Right lobe of liver (tissue), 6 donors: Measurements from ENCODE around the gene NUTM1. TPM values are rescaled to one million over a fixed set of nuclear protein-coding genes. Genes with fewer than 3 reads are reported as not detected.

ENCODE experiments used
- ATAC-seq, 4 donors: fragments of 200-7000 bp; cut with Tn5 transposase; one replicate each; pipeline ENCODE4 v1.9.1; 2020; ENCODE audit warnings: mild to moderate bottlenecking in 4 of 4, moderate library complexity in 4 of 4
- DNase-seq, 3 donors: peaks; one replicate each; pipeline ENCODE4 v3.0.0-alpha.2; 2020
- H3K27ac ChIP-seq, 3 donors: fragments of 200-600 bp; one replicate each; pipeline ENCODE4 v1.8.0; 2022
- H3K27me3 ChIP-seq, 2 donors: fragments of 200-600 bp; one replicate each; pipeline ENCODE4 v1.8.0; 2022
- H3K36me3 ChIP-seq, 4 donors: fragments of 200-600 bp; sonication (generic) in 1 of 4; one replicate each; pipeline versions ENCODE4 v1.5.1 to v1.8.0; 2017 to 2022; ENCODE audit warnings: control low read depth in 1 of 4
- H3K4me1 ChIP-seq, 4 donors: fragments of 200-600 bp; sonication (generic) in 1 of 4; one replicate each; pipeline versions ENCODE4 v1.5.1 to v1.8.0; 2017 to 2022; ENCODE audit warnings: control low read depth in 1 of 4
- H3K4me3 ChIP-seq, 3 donors: fragments of 200-600 bp; one replicate each; pipeline ENCODE4 v1.8.0; 2022
- H3K9me3 ChIP-seq, 4 donors: fragments of 200-600 bp; sonication (generic) in 1 of 4; one replicate each; pipeline versions ENCODE4 v1.5.1 to v1.8.0; 2017 to 2022; ENCODE audit warnings: control low read depth in 1 of 4
- POLR2A ChIP-seq: fragments of 450-650 bp; IDR thresholded peaks from one replicate; pipeline ENCODE4 v1.6.1; 2017; ENCODE audit warnings: antibody characterized with exemption, mild to moderate bottlenecking
- WGBS: methylation state at CpG from one replicate; pipeline ENCODE4 v1.1.6; 2018; ENCODE audit warnings: low coverage, low lambda C conversion rate; ENCODE audit not compliant: insufficient coverage; ENCODE audit errors: missing lambda C conversion rate; 5-methylcytosine and 5-hydroxymethylcytosine counted together
- intact Hi-C, 2 donors: fragments of 100-400 bp; cut with DNase I; formaldehyde crosslinking; loops; one replicate each; pipeline versions ENCODE4 v1.11.2 to v1.14.1; 2022
- total RNA-seq, 6 experiments: library from RNA; depleted of rRNA in 2 of 6; stranded (reverse); fragments of >200 nt in 2 of 6; fragmentation: NEBNext Ultra II Directional in 3 of 6; extraction: Animal tissue kit (Norgen Biotek cat#: 25700) in 3 of 6; gene quantifications; one replicate each; pipeline versions ENCODE4 v1.1.0 to v1.2.4, GENCODE V29; 2016 to 2023
- TF ChIP-seq, protein P1 (sequence below), 4 donors: fragments of 200-600 bp in 3 of 4; fragments of 450-650 bp in 1 of 4; IDR thresholded peaks; one replicate each; pipeline versions ENCODE4 v1.5.1 to v1.8.0; 2016 to 2022; ENCODE audit warnings: antibody characterized with exemption in 4 of 4, mild to moderate bottlenecking in 2 of 4
- donor health status: DM: no; HTN: yes; CAD: no.
- donor health status: DM: no; HTN: no; CAD: no.
- donor health status: DM: no; HTN: no; CAD: no.
- donor health status: DM: no; HTN: yes; CAD: no.
- donor health status: DM: no; HTN: yes; CAD: no.

NUTM1 gene
- total RNA-seq, 6 experiments from 2014 or later: not detected

DNA sequence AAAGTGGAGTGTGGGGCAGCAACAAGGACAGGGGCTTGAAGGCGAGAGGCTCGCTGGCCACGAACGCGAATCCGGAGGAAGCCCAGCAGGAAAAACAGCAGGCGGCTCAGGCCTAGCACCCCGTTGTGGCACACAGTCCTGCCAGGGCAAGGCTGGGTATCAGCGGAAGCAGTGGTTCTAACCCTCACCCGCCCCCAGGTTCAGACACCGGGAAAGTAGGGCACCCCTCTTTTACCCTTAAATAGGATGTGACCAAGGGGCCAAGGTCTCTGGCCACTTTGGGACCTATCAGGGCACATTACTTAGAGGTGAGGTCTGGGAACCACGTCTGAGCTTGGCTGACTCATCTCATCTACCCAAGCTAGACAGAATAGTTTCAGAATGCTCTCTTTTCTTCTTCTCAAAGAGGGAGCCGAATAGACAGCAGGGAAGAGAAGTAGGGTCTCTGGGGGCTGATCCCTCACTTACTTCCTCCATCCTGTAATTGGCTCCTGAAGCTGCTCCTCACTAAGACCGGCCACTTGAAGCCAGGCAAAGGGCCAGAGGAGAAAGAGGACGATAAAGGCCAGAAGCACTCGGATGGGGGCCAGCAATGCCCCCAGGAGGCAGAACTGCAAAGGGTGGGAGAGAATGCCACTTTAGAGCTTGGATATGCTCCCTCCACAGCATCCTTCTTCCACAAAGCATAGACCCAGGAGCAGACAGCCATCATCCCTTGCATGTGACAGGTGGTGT is 22.1 kb downstream of the NUTM1 start:
- 70% methylated on average over 8 of the region's 16 CpGs for WGBS
- Histone ChIP-seq H3K4me3 (no peak overlapping the region), H3K9me3 (no peaks in the 10 kb centered on the region), H3K27me3 (no peaks in the 10 kb centered on the region), H3K4me1 (peaks cover 0 to 6% (median 0%) of the 10 kb centered on the region in 4 donors), H3K36me3 (no peaks in the 10 kb centered on the region), H3K27ac (no peak overlapping the region)
- TF ChIP-seq, protein P1, sequence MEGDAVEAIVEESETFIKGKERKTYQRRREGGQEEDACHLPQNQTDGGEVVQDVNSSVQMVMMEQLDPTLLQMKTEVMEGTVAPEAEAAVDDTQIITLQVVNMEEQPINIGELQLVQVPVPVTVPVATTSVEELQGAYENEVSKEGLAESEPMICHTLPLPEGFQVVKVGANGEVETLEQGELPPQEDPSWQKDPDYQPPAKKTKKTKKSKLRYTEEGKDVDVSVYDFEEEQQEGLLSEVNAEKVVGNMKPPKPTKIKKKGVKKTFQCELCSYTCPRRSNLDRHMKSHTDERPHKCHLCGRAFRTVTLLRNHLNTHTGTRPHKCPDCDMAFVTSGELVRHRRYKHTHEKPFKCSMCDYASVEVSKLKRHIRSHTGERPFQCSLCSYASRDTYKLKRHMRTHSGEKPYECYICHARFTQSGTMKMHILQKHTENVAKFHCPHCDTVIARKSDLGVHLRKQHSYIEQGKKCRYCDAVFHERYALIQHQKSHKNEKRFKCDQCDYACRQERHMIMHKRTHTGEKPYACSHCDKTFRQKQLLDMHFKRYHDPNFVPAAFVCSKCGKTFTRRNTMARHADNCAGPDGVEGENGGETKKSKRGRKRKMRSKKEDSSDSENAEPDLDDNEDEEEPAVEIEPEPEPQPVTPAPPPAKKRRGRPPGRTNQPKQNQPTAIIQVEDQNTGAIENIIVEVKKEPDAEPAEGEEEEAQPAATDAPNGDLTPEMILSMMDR (IDR thresholded peaks at IDR 0.05): no peak
- no peak for TF ChIP-seq POLR2A
- ATAC-seq: no peak
- DNase-seq: no peak
- intact Hi-C loops: loop anchor here in 1 of 2 donors (10.0 kb wide), 1 partner anchor 120 kb away; no protein-coding TSS in a partner anchor

DNA sequence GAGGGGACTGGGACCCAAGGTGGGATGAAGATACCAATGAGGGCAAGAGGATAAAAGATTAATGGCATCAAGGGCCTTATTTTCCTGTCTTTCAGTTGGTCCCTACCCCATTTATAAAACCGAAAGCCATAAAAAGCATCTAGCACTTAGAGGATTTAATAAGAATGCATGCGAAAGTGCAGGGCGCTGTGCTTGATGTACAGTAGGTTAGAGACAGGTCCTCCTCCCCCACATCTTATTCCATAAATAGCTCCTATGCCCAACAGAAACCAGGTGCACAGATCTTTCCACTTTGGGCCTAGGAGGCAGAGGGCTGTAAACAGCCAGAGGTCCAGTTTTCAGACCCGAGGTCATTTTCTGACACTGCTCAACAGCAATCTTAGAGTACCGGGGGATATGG is 22.7 kb downstream of the NUTM1 start:
- DNase-seq (no peak), ATAC-seq (no peak)
- Histone ChIP-seq H3K27ac (no peak overlapping the region), H3K36me3 (no peaks in the 10 kb centered on the region), H3K9me3 (no peaks in the 10 kb centered on the region), H3K4me3 (peak overlapping the region; percentile 78 to 95 (median 79)), H3K27me3 (no peaks in the 10 kb centered on the region), H3K4me1 (peaks cover 0 to 6% (median 0%) of the 10 kb centered on the region in 4 donors)
- TF ChIP-seq POLR2A: no peak
- TF ChIP-seq, protein P1 (IDR thresholded peaks at IDR 0.05): no peak
- intact Hi-C loops: loop anchor here in 1 of 2 donors (10.0 kb wide), 1 partner anchor 121 kb away; no protein-coding TSS in a partner anchor
- 49% methylated on average over 4 of the region's 5 CpGs for WGBS

DNA sequence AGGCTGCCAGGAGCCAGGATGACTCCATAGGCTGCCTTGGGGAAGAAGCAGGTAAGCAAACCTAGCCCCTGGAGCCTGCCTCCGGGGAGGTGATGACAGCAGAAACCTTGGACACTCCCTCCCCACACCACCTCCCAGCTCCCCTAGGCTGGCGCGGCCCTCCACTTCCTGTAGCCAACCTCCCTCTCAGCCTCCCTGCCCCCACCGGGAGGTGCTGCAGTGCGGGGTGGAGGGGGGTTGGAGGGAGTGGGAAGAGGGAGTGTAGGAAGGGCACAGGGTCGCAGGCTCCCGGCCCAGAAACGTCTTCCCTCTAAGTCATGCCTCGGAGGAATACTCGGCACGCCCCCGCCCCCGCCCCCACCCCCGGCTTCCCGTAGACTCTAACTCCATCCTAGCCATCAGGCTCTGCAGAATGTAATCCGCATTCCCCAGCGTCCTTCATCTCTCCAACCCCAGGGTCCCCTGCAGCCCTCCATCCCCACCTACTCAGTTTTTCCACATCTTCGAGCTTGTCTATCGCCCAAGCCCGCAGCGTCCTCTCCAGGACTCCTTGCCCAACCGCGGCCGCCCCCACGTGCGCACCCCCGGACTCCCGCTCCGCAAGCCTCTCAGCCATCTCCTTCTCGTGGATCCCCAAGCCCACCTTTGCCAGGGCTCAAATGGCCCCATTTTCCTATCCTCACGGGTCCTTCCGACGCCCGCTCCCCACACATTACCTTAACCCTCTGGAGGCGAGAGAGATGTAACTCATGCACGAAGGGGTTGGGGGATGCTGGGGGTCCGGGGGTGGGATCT is 23.4 kb downstream of the NUTM1 start:
- Histone ChIP-seq H3K4me1 (peaks cover 0 to 6% (median 0%) of the 10 kb centered on the region in 4 donors), H3K36me3 (no peaks in the 10 kb centered on the region), H3K9me3 (no peaks in the 10 kb centered on the region), H3K4me3 (peak overlapping the region; percentile 78 to 95 (median 79)), H3K27ac (no peak overlapping the region), H3K27me3 (no peaks in the 10 kb centered on the region)
- WGBS: under 1% methylated on average over 23 of the region's 37 CpGs
- DNase-seq: peak; percentile 55 to 73 (median 64)
- intact Hi-C loops: loop anchor here in 1 of 2 donors (10.0 kb wide), 1 partner anchor 122 kb away; no protein-coding TSS in a partner anchor
- TF ChIP-seq POLR2A: no peak
- TF ChIP-seq, protein P1 (IDR thresholded peaks at IDR 0.05): no peak
- ATAC-seq: peak; percentile 8 to 49 (median 21)

DNA sequence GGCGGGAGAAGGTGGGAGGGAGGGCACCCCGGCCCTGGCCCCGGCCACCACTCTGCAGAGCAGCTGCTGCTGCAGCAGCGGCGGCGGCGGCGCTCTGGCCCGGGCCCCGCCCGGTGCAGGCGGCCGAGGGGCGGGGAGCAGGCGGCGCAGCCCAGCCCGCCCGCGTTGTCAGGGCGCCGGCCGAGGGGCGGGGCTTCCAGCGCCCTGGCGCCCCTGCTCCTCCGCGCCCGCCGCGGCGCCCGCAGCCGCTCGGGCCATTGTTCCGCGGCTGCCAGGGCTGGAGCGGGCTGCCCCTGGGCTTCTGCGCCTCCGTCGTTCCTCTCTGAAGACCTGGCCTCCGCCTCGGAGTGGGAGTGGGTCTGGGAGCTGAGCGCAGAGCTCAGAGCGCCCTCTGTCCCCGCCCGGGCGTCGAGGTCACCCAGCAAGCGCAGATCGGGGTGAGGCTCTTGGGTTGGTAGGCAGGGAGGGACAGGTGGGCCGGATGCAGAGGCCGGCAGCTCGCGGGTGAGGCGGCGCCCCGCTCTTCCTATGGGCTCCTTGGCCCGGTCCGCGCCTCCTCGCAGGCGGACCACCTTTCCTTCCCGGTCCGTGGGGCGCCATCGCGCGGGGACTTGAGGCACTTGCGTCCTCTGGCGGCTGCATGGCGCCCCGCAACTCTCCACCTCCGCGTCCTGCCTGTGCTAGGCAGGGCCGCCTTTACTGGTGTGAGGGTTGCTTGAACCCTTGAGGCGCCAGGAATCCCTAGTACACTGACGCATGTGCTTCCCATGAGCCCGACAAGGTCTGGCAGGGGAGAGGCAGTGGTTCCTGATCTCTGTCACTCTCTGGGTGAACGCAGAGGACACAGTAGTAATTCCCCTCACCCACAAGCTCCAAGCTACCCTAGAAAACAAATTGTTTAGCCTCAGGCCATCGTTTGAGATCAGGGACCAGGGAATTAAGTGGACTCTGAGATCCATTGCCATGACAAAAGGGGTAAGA is 24.3 kb downstream of the NUTM1 start, which contains the start of gene LPCAT4:
LPCAT4 (minus strand) TSS at position 96 of the 981 bp plus-strand sequence. CDS start 96 bp downstream, outside the sequence.
- peak; percentile 88 to 92 (median 92) for DNase-seq
- intact Hi-C loops: loop anchor here in 1 of 2 donors (10.0 kb wide), 1 partner anchor 123 kb away; no protein-coding TSS in a partner anchor
- peaks cover 0 to 6% (median 0%) of the 10 kb centered on the region in 4 donors for H3K4me1 ChIP-seq
- WGBS: 0% methylated on average over 23 of the region's 80 CpGs
- H3K36me3 ChIP-seq: no peaks in the 10 kb centered on the region
- no peaks in the 10 kb centered on the region for H3K27me3 ChIP-seq
- TF ChIP-seq, protein P1 (IDR thresholded peaks at IDR 0.05): peak; percentile 89 to 98 (median 94)
- peak; percentile 70 for TF ChIP-seq POLR2A
- ATAC-seq: peak; percentile 91 to 96 (median 93)
- peak within 1 kb of the TSS; percentile 76 to 93 (median 92) for H3K27ac ChIP-seq
- peak within 1 kb of the TSS; percentile 78 to 95 (median 79) for H3K4me3 ChIP-seq
- H3K9me3 ChIP-seq: no peaks in the 10 kb centered on the region
